ENCODE results near the gene TMEM19. TPM values are rescaled to one million over a fixed set of nuclear protein-coding genes. Genes with fewer than 3 reads are reported as not detected.

The TMEM19 gene
- total RNA-seq, 1 experiment from 2014 or later, result 39.5 TPM

GRCh38 chr12:71653137-71653536 is 32.7 kb upstream of the TMEM19 start:
- no peak for DNase-seq
- Histone ChIP-seq H2AFZ (no peak overlapping the region), H3K79me2 (ENCODE audit: low read depth) (peaks cover 69% of the 10 kb centered on the region), H3K27ac (no peak overlapping the region), H3F3A (ENCODE audit: insufficient read depth, low read depth) (0 out of 2 replicates have a peak, but pooled peaks cover 3% of the 10 kb centered on the region), H3K9me2 (ENCODE audit: insufficient read depth) (no peaks in the 10 kb centered on the region), H3K4me3 (no peak overlapping the region), H3K36me3 (ENCODE audit: low read depth) (peaks cover 58% of the 10 kb centered on the region), H3K4me2 (no peak overlapping the region), H3K9me3 (ENCODE audit: insufficient read depth, low read depth) (peaks cover 8% of the 10 kb centered on the region; the same call in 1 of the 2 replicates), H3K4me1 (replicated peaks; ENCODE audit: insufficient read depth) (no peaks in the 10 kb centered on the region), H3K27me3 (ENCODE audit: insufficient read depth, low read depth) (no peaks in the 10 kb centered on the region), H4K20me1 (ENCODE audit: insufficient read depth) (peaks cover 14% of the 10 kb centered on the region)
- POLR2A ChIA-PET (ENCODE audit: unreplicated experiment), result no interaction called here
- CTCF ChIA-PET, result no interaction called here
- intact Hi-C loops (cut with micrococcal nuclease; ENCODE audit: unreplicated experiment), result no loop called here
- no peak for TF ChIP-seq EZH2 (IDR thresholded peaks at IDR 0.05; ENCODE audit: low read depth)
- no TSS peak for BruUV-seq (replicated peaks)

GRCh38 chr12:71654200-71654599 is 31.7 kb upstream of the TMEM19 start:
- peaks cover 9% of the 10 kb centered on the region; the same call in 1 of the 2 replicates for H4K20me1 ChIP-seq (ENCODE audit: insufficient read depth)
- H3K4me3 ChIP-seq, result no peak overlapping the region
- no TSS peak for BruUV-seq (replicated peaks)
- no peak overlapping the region for H2AFZ ChIP-seq
- no peaks in the 10 kb centered on the region for H3K4me1 ChIP-seq (replicated peaks; ENCODE audit: insufficient read depth)
- no peak for DNase-seq
- ChIA-PET CTCF (interaction anchor here (0.5 kb wide), 1 partner anchor 104 kb away, joined by 4 read pairs; no protein-coding TSS in a partner anchor), POLR2A (ENCODE audit: unreplicated experiment) (no interaction called here)
- peaks cover 64% of the 10 kb centered on the region for H3K36me3 ChIP-seq (ENCODE audit: low read depth)
- TF ChIP-seq EZH2 (IDR thresholded peaks at IDR 0.05; ENCODE audit: low read depth), result no peak
- TF ChIP-seq, protein P1, sequence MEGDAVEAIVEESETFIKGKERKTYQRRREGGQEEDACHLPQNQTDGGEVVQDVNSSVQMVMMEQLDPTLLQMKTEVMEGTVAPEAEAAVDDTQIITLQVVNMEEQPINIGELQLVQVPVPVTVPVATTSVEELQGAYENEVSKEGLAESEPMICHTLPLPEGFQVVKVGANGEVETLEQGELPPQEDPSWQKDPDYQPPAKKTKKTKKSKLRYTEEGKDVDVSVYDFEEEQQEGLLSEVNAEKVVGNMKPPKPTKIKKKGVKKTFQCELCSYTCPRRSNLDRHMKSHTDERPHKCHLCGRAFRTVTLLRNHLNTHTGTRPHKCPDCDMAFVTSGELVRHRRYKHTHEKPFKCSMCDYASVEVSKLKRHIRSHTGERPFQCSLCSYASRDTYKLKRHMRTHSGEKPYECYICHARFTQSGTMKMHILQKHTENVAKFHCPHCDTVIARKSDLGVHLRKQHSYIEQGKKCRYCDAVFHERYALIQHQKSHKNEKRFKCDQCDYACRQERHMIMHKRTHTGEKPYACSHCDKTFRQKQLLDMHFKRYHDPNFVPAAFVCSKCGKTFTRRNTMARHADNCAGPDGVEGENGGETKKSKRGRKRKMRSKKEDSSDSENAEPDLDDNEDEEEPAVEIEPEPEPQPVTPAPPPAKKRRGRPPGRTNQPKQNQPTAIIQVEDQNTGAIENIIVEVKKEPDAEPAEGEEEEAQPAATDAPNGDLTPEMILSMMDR (conservative IDR thresholded peaks at IDR 0.05), result no peak
- H3K27me3 ChIP-seq (ENCODE audit: insufficient read depth, low read depth), result no peaks in the 10 kb centered on the region
- no peaks in the 10 kb centered on the region for H3F3A ChIP-seq (ENCODE audit: insufficient read depth, low read depth)
- no peaks in the 10 kb centered on the region for H3K9me2 ChIP-seq (ENCODE audit: insufficient read depth)
- intact Hi-C loops (cut with micrococcal nuclease; ENCODE audit: unreplicated experiment), result no loop called here
- peaks cover 74% of the 10 kb centered on the region for H3K79me2 ChIP-seq (ENCODE audit: low read depth)
- no peak overlapping the region for H3K27ac ChIP-seq
- peaks cover 8% of the 10 kb centered on the region; the same call in 1 of the 2 replicates for H3K9me3 ChIP-seq (ENCODE audit: insufficient read depth, low read depth)
- no peak overlapping the region for H3K4me2 ChIP-seq

DNA sequence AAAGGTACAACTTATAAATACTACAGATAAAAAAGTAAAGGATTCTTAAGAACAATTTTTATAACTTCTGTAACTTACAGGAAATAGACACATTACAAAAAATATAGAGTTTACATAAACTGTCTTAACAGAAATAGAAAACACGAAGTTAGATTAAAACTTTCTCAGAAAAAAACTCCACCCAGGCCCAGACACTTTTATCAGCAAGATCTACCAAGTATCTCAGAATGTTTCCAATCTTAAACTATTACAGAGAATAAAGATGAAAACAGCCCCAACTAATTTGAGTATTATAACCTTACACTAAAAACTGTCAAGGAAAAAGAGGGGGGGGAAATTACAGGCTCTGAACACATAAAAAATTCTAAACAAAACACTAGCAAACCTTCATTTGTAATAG is 30.4 kb upstream of the TMEM19 start:
- BruUV-seq (replicated peaks), result no TSS peak
- no peaks in the 10 kb centered on the region; the same call in 1 of the 2 replicates for H3F3A ChIP-seq (ENCODE audit: insufficient read depth, low read depth)
- no peak overlapping the region for H3K4me3 ChIP-seq
- no peaks in the 10 kb centered on the region for H3K4me1 ChIP-seq (replicated peaks; ENCODE audit: insufficient read depth)
- CTCF ChIA-PET, result no interaction called here
- no peaks in the 10 kb centered on the region for H3K27me3 ChIP-seq (ENCODE audit: insufficient read depth, low read depth)
- peaks cover 11% of the 10 kb centered on the region; the same call in 1 of the 2 replicates for H4K20me1 ChIP-seq (ENCODE audit: insufficient read depth)
- H3K9me3 ChIP-seq (ENCODE audit: insufficient read depth, low read depth), result peaks cover 8% of the 10 kb centered on the region; the same call in 1 of the 2 replicates
- POLR2A ChIA-PET (ENCODE audit: unreplicated experiment), result no interaction called here
- H2AFZ ChIP-seq, result no peak overlapping the region
- H3K79me2 ChIP-seq (ENCODE audit: low read depth), result peaks cover 83% of the 10 kb centered on the region
- no peak for DNase-seq
- H3K36me3 ChIP-seq (ENCODE audit: low read depth), result peaks cover 72% of the 10 kb centered on the region
- intact Hi-C loops (cut with micrococcal nuclease; ENCODE audit: unreplicated experiment), result no loop called here
- H3K4me2 ChIP-seq, result no peak overlapping the region
- no peaks in the 10 kb centered on the region for H3K9me2 ChIP-seq (ENCODE audit: insufficient read depth)
- TF ChIP-seq, protein P1 (conservative IDR thresholded peaks at IDR 0.05), result no peak
- no peak for TF ChIP-seq EZH2 (IDR thresholded peaks at IDR 0.05; ENCODE audit: low read depth)
- H3K27ac ChIP-seq, result no peak overlapping the region

GRCh38 chr12:71655907-71656306 is 30.0 kb upstream of the TMEM19 start:
- Histone ChIP-seq H3K27ac (no peak overlapping the region), H3K27me3 (ENCODE audit: insufficient read depth, low read depth) (no peaks in the 10 kb centered on the region), H3K4me2 (no peak overlapping the region), H3K9me3 (ENCODE audit: insufficient read depth, low read depth) (peaks cover 8% of the 10 kb centered on the region; the same call in 1 of the 2 replicates), H4K20me1 (ENCODE audit: insufficient read depth) (peaks cover 11% of the 10 kb centered on the region; the same call in 1 of the 2 replicates), H3K36me3 (ENCODE audit: low read depth) (peaks cover 72% of the 10 kb centered on the region), H2AFZ (no peak overlapping the region), H3F3A (ENCODE audit: insufficient read depth, low read depth) (no peaks in the 10 kb centered on the region; the same call in 1 of the 2 replicates), H3K4me3 (no peak overlapping the region), H3K9me2 (ENCODE audit: insufficient read depth) (no peaks in the 10 kb centered on the region), H3K79me2 (ENCODE audit: low read depth) (peaks cover 85% of the 10 kb centered on the region), H3K4me1 (replicated peaks; ENCODE audit: insufficient read depth) (no peaks in the 10 kb centered on the region)
- ChIA-PET POLR2A (ENCODE audit: unreplicated experiment) (no interaction called here), CTCF (no interaction called here)
- no peak for DNase-seq
- intact Hi-C loops (cut with micrococcal nuclease; ENCODE audit: unreplicated experiment), result no loop called here
- TF ChIP-seq, protein P1 (conservative IDR thresholded peaks at IDR 0.05), result no peak
- no peak for TF ChIP-seq EZH2 (IDR thresholded peaks at IDR 0.05; ENCODE audit: low read depth)
- no TSS peak for BruUV-seq (replicated peaks)
